ENCODE data around the gene PCGF2.
"Not testable (repeated sequence)": the region's sequence is repeated elsewhere in the genome, so short reads cannot be mapped to it uniquely, and the experiment has no call there.

The PCGF2 gene

GRCh38 chr17:38735161-38735997 lies 12.8 kb downstream of the PCGF2 start:
- DNase-seq (ENCODE audit: low spot score): no peak

GRCh38 chr17:38733982-38734973 lies 13.9 kb downstream of the PCGF2 start:
- DNase-seq (ENCODE audit: low spot score): no peak

GRCh38 chr17:38733282-38733981 lies 14.7 kb downstream of the PCGF2 start:
- no peak for DNase-seq (ENCODE audit: low spot score)

DNA sequence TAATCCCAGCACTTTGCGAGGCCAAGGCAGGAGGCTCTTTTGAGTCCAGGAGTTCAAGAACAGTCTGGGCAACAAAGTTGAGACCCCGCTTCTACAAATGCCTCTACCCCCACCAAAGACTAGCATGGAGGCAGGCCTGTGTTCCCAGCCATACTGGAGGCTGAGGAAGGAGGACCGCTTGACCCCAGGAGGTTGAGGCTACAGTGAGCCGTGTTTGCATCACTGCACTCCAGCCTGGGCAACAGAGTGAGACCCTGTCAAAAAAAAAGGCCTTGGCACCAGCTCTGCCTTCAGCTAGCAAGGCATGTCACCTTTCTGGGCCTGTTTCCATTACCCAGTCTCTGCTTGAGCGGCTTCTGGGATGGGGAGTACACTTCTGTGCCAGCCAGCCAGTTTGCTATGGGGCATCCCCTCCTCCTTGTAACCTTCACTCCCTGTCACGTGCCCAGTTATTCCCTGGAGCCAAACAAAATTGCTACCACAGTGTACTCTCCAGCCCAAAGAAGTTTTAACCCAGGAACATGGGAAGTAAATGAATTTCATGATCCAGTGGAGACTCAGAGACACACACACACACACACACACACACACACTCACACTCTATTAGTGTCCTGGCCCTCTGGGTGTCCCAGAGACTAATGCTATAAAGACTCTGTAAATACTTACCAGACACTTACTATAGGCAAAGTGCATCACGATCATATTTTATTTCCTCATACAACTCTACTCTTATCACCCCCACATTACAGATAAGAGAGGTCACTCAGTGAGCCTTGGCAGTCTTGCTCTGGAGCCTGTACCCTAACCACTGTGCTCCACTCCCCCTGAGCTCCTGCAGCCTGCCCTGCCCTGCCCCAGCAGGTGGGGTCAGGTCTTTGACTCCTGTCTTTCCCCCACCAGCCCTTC lies 15.5 kb downstream of the PCGF2 start:
- DNase-seq (ENCODE audit: low spot score): no peak

- DNase-seq (ENCODE audit: low spot score): no peak
Measured at GRCh38 chr17:38731526-38732294, 16.4 kb downstream of the PCGF2 start.

DNA sequence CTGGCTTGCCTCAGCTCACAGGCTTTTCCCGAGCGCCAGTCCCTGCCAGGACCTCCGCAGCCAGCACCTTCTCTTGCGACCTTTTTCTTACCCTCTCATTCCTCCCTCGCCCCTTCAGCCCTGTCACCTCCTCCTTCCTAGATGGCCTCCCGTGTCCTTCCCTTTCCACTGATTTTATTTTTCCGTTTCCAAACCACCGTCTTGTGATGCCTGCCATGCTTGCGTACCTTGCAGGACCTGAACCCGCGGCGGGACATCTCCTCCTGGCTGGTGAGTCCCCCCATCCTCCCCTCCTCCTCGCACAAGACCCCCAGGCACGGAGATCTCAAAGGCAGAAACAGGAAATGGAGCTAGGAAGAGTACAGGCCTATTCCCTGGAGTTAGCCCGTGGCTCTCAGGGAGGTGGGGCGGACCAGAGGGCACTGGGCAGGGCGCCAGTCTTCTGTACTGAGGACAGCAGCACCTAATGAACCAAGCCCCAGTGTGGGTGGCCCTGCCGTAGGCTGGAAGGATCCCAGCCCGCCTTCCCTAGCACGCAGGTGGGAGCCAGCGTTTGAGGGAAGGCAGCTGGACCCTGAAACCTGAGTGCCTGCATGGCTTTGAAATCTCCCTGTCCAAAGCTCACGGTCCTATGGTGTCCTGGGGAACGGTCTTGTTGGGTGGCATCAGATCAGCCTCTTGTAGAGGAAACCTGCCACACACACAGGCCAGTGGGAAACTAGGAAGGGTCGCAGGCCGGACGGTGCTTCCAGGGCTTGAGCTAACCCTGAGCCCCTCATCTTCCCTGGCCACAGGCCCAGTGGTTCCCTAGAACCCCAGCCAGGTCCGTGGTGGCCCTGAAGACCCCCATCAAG lies 17.4 kb downstream of the PCGF2 start:
- DNase-seq (ENCODE audit: low spot score): peak; percentile 81

DNA sequence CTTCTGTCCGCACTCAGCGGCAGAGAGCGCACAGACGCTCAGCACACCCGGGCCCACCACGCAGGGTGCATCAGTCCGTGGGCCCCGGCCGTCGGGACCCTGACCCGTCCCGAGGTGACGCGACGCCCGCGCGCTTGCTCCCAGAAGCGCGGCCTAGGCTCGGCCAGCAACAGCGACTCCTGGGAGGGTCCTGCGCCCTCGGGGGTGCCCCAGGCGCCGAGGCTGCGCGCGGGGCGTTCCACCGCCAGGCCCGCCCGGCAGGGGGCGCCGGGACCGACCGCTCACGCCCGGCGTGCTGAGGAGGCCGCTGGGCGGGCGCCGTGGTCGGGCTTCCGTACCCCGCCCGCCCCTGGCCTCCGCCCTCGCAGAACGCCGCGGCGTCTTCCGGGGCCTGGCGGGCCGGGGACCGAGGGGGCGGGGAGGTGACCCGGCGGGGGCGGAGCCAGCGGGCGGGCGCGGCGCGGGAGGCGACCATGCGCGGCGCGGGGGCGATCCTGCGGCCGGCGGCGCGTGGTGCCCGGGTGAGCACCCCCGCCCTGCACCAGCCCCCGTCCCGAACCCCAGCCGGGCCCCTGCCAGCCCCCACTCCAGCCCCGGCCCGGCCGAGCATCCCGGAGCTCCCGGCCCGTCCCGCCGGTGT lies 18.1 kb downstream of the PCGF2 start, which contains the start of gene CISD3:
Gene CISD3 (plus strand): TSS at position 456 of the 640 bp plus-strand sequence. CDS start 18 bp downstream, at position 474.
- peak; percentile 85 for DNase-seq (ENCODE audit: low spot score)

DNA sequence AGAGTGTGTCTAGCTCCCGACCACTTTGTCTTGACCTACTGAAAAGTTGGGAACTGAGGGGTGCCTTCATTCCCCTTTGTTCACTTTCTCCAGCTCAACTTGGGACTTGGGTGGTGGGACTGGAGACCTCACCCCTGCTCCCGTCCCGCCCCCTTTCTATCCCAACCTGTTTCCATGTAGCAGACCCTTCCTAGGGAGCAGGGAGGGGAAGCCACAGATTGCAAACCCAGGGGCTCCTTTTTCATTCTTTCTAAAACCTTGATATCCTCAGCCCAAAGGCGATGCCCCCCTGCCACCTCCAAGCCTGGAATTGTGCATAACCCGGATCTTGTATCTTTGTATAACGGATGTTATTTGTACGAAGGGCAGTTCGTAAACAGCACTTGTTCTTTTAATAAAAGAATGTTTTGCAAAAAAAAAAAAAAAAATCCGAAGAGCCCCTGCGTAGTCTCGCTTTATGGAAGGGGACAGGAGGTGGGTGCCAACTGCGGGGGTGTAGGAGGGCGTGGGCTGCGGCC lies 18.7 kb downstream of the PCGF2 start:
- no peak for DNase-seq (ENCODE audit: low spot score)

DNA sequence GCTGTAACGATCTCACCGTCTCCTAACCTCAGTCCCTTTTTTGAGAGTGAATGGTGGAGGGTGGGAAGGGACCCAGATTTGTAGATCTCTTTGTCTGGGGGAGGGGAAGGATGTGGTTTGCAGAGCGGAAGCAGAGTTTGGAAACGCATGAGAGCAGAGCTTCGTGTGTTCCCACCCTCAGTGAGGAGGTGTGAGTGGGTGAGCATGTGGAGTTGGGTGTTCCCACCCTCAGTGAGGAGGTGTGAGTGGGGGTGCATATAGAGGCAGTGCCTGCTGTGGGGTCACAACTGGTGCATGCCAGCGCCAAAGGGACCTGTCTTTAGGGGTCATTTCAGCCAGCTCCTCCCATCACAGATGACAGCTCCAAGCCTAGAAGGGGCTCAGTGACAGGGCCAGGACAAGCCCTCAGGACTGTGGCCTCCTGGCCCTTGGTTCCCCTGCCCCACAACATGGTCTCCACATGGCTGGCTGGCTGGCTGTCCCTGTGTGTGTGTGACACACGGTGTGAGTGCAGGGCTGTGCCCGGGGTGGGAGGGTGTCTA lies 19.8 kb downstream of the PCGF2 start:
- DNase-seq (ENCODE audit: low spot score): no peak

GRCh38 chr17:38727736-38728135 lies 20.4 kb downstream of the PCGF2 start:
- no peak for DNase-seq (ENCODE audit: low spot score)

DNA sequence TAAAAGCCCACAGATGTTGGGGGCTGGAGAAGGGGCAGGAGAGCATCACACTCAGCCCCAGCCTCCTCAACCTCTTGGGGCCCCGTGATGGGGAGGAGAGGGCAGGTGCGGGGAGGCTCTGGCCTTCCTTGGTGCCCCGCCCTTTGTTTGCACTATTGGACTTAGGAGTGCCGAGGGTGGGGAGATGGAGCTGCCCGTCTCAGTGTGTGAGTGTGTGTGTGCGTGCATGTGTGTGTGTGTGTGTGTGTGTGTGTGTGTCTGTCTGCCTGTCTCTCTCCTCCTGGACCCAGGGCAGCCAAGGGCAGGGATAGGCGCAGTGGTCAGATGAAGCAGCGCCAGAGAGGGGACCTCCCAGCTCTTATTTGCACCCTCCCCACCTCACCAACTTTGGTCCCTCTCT lies 22.0 kb downstream of the PCGF2 start:
- DNase-seq (ENCODE audit: low spot score): not testable (repeated sequence)

DNA sequence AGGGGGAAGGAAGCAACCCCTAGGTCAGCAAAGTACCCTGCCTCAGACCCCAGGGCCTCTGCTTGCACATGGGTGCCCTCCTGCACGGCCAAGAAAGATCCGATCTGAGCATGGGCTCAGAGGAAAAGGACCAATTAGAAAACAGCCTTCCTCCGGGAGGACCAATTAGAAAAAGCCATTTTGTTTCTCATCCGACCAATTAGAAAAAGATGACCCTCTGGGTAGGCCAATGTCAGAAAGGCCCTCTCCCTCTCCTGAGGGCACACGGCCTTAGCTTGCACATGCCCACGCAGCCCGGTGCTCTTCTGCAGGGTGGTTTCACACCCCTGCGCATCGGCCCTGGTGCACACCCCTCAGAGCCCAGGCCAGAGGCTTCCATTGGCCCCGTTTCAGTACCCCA lies 23.1 kb downstream of the PCGF2 start:
- no peak for DNase-seq (ENCODE audit: low spot score)

DNA sequence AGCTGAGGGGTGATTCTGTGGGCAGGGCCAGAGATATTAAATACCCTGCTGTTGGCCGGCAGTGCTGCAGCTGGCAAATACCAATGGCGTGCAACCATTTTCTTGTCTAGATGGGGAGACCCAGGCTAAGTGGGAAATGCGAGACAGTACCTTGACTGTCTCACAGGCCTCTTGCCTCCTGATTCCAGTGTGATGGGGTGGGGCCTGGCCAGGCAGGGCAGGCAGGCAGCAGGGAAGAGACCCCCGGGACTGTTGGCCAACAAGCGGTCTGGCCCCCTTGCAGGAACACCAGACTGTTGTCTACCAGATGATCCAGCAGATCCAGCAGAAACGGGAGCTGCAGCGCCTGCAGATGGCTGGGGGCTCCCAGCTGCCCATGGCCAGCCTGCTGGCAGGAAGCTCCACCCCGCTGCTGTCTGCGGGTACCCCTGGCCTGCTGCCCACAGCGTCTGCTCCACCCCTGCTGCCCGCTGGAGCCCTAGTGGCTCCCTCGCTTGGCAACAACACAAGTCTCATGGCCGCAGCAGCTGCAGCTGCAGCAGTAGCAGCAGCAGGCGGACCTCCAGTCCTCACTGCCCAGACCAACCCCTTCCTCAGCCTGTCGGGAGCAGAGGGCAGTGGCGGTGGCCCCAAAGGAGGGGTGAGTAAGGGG lies 23.7 kb downstream of the PCGF2 start:
- DNase-seq (ENCODE audit: low spot score): no peak

DNA sequence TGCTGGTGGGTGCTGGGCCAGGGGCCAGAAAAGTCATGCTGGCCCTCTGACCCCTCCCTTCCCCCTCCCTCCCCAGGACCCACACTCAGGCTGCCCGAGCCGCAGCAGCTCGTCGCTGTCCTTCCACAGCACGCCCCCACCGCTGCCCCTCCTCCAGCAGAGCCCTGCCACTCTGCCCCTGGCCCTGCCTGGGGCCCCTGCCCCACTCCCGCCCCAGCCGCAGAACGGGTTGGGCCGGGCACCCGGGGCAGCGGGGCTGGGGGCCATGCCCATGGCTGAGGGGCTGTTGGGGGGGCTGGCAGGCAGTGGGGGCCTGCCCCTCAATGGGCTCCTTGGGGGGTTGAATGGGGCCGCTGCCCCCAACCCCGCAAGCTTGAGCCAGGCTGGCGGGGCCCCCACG lies 26.3 kb downstream of the PCGF2 start:
- DNase-seq (ENCODE audit: low spot score): no peak

DNA sequence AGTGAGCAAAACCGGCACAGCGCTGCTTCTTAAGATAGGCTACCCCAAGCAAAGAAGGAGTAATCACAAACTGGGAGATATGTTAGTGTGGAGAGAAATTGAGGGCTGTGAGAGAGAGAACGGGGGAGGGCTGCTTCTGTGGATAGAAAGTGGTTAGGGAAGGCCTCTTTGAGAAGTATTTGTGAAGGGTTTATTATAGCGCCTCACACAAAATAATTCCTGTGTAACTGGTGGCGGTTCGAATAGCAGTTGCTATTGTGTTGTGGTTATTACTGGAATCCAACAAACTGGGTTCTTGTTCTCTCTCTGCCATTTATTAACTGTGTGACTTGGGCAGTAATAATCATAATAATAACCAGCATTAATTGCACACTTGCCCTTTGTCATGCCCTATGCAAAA lies 27.2 kb downstream of the PCGF2 start:
- no peak for DNase-seq (ENCODE audit: low spot score)

DNA sequence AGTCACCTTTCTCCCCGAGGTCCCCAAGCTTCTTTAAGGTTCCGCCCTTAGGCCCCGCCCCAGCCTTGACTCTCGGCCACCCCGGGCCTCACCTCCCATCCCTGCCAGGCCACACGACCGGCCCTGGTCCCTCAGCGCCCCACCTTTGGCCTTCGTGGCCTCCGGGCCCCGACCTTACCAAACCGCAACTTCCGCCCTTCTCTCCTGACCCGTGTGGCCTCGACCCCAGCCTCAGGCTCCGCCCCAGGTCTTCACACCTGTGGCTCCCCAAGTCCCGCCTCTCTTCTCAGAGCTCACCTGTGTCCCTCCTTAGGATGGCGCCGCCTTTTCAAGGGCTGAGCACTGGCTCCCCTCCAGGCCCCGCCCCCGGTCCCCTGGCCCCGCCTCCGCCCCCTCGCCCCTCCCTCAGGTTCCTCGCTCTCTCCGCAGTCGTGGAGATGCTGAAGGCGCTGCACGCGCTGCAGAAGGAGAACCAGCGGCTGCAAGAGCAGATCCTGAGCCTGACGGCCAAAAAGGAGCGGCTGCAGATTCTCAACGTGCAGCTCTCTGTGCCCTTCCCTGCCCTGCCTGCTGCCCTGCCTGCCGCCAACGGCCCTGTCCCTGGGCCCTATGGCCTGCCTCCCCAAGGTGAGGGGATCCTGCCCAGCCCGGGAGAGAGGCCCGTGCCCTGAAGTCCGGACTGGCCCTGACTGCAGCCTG lies 28.0 kb downstream of the PCGF2 start:
- no peak for DNase-seq (ENCODE audit: low spot score)

DNA sequence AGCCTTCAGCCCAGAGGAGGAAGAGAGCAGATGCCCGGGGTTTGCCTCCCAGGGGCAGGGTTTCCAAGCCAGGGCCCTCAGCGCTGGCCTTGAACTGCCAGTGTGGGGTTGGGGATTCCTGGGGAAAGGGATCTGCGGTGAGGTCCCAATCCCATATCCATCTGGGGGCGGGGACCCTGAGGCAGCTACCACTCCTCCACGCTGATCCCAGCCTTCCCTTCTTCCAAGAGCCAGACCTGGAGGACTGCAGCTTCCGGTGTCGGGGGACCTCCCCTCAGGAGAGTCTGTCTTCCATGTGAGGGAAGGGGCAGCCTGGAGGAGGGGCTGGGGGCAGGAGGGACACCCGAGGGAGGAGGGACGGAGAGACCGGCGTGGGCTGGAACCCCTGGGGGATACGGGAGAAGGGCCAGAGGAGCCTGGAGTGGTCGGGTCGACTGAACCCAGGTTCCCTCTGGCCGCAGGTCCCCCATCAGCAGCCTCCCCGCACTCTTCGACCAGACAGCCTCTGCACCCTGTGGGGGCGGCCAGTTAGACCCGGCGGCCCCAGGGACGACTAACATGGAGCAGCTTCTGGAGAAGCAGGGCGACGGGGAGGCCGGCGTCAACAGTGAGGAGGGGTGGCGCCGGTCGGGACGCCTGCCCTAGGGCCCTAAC lies 28.7 kb downstream of the PCGF2 start:
- no peak for DNase-seq (ENCODE audit: low spot score)

Data from SW480 (cell line).